Type B pancreatic cell (in vitro differentiated cells): Measurements from ENCODE around the gene IRF9. TPM values are rescaled to one million over a fixed set of nuclear protein-coding genes. Genes with fewer than 3 reads are reported as not detected.

Experiments used
- DNase-seq: peaks from one replicate; pipeline ENCODE4 v3.0.0; 2021; ENCODE audit warnings: mixed read lengths; ENCODE audit not compliant: unreplicated experiment; ENCODE audit errors: extremely low spot score
- H3K27ac Mint-ChIP-seq: 2 replicates; pipeline ENCODE4 v1.8.0; 2021; ENCODE audit warnings: mild to moderate bottlenecking, mixed read lengths
- H3K27me3 Mint-ChIP-seq: 2 replicates; pipeline ENCODE4 v1.8.0; 2021; ENCODE audit warnings: mixed read lengths
- H3K36me3 Mint-ChIP-seq: 2 replicates; pipeline ENCODE4 v1.8.0; 2021; ENCODE audit warnings: mixed read lengths
- H3K4me1 Mint-ChIP-seq: one replicate; pipeline ENCODE4 v1.8.0; 2021; ENCODE audit warnings: mixed read lengths; ENCODE audit not compliant: unreplicated experiment
- H3K4me3 Mint-ChIP-seq: 2 replicates; pipeline ENCODE4 v1.8.0; 2021; ENCODE audit warnings: mild to moderate bottlenecking, mixed read lengths
- H3K9me3 Mint-ChIP-seq: 2 replicates; pipeline ENCODE4 v1.8.0; 2021; ENCODE audit warnings: mixed read lengths
- CTCF ChIP-seq: fragments of 200-600 bp; sonication (generic); conservative IDR thresholded peaks from 2 replicates; pipeline ENCODE4 v1.5.0; 2021; ENCODE audit warnings: antibody characterized with exemption, mild to moderate bottlenecking
- total RNA-seq: library from RNA; stranded (reverse); gene quantifications from 2 replicates; pipeline ENCODE4 v1.2.1, GENCODE V29; 2021; ENCODE audit warnings: low replicate concordance

The IRF9 gene
- total RNA-seq, 1 donor from 2014 or later: 60.0 TPM

- TF ChIP-seq CTCF: no peak
Observed at GRCh38 chr14:24177891-24178290, 16.8 kb downstream of the IRF9 start.

GRCh38 chr14:24178399-24179178 lies 17.5 kb downstream of the IRF9 start:
- Mint-ChIP-seq H3K4me3 (no peak overlapping the region), H3K27me3 (no peaks in the 10 kb centered on the region), H3K36me3 (peaks cover 10% of the 10 kb centered on the region), H3K9me3 (no peaks in the 10 kb centered on the region), H3K27ac (peak overlapping the region; percentile 46), H3K4me1 (peaks cover 13% of the 10 kb centered on the region)
- no peak for DNase-seq
- no peak for TF ChIP-seq CTCF

More at GRCh38 chr14:24177891-24178290, 16.8 kb downstream of the IRF9 start:
- no peak for DNase-seq
- no peak overlapping the region for H3K4me3 Mint-ChIP-seq
- H3K4me1 Mint-ChIP-seq: peaks cover 20% of the 10 kb centered on the region
- H3K9me3 Mint-ChIP-seq: no peaks in the 10 kb centered on the region
- no peaks in the 10 kb centered on the region for H3K27me3 Mint-ChIP-seq
- H3K36me3 Mint-ChIP-seq: peaks cover 10% of the 10 kb centered on the region
- H3K27ac Mint-ChIP-seq: no peak overlapping the region

- peak overlapping the region; percentile 87 for H3K27ac Mint-ChIP-seq
- peaks cover 13% of the 10 kb centered on the region for H3K4me1 Mint-ChIP-seq
- no peaks in the 10 kb centered on the region for H3K27me3 Mint-ChIP-seq
- no peak for DNase-seq
- H3K36me3 Mint-ChIP-seq: peaks cover 10% of the 10 kb centered on the region
- TF ChIP-seq CTCF: no peak
- H3K9me3 Mint-ChIP-seq: no peaks in the 10 kb centered on the region
- H3K4me3 Mint-ChIP-seq: peak overlapping the region; percentile 35
Observed at GRCh38 chr14:24179294-24179960, 18.4 kb downstream of the IRF9 start.

GRCh38 chr14:24179961-24180796 lies 19.1 kb downstream of the IRF9 start:
- no peak for DNase-seq
- no peaks in the 10 kb centered on the region for H3K9me3 Mint-ChIP-seq
- peak overlapping the region; percentile 35 for H3K4me3 Mint-ChIP-seq
- H3K27ac Mint-ChIP-seq: peak overlapping the region; percentile 87
- peaks cover 4% of the 10 kb centered on the region for H3K36me3 Mint-ChIP-seq
- H3K27me3 Mint-ChIP-seq: no peaks in the 10 kb centered on the region
- TF ChIP-seq CTCF: no peak
- H3K4me1 Mint-ChIP-seq: peaks cover 9% of the 10 kb centered on the region

DNA sequence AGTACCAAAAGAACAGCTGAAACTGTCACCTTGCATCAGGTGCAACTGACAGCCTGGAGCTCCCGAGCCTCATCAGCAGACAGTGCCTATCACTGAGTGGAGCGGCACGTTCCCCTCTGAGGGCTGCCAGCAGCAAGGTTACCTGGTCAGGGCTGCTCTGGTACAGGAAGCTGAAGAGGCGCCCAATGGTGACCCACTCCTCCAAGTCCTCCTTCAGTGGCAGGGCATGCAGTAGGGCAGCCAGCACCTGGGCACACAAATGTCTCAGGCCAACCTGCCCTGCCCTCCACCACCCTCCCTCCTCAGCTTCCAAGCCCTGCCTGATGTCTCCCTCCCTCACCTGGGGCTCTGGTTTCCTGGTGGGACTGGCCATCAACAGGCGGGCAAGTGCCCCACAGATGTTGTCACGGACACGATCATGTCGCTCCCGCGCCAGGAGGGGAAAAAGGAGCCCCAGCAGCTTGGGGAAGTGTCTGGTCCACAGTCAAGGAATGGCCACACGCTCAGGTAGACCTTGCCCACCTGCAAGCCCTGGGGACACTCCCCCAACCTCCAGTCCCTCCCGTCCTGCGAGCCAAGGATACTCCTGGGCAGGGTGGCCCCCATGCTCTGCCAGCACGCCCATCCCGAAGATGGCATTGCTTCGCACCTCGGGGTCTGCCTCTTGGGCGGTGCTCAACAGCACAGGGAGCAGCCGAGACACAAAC lies 20.5 kb downstream of the IRF9 start:
- H3K27me3 Mint-ChIP-seq: no peaks in the 10 kb centered on the region
- DNase-seq: no peak
- peak overlapping the region; percentile 34 for H3K4me3 Mint-ChIP-seq
- no peak overlapping the region for H3K27ac Mint-ChIP-seq
- no peaks in the 10 kb centered on the region for H3K9me3 Mint-ChIP-seq
- H3K4me1 Mint-ChIP-seq: peaks cover 9% of the 10 kb centered on the region
- TF ChIP-seq CTCF: no peak
- H3K36me3 Mint-ChIP-seq: peaks cover 4% of the 10 kb centered on the region
